HG03064 (cell line): ENCODE measurements around the gene MUC5B.
"Not testable (repeated sequence)": the region's sequence is repeated elsewhere in the genome, so short reads cannot be mapped to it uniquely, and the experiment has no call there.

Experiments used
- ATAC-seq: cut with Tn5 transposase; IDR thresholded peaks from one replicate; pipeline ENCODE4 v1.9.1; 2021; ENCODE audit warnings: low read depth; ENCODE audit not compliant: unreplicated experiment

Gene MUC5B

GRCh38 chr11:1242751-1243150 is 19.9 kb downstream of the MUC5B start:
- not testable (repeated sequence) for ATAC-seq

DNA sequence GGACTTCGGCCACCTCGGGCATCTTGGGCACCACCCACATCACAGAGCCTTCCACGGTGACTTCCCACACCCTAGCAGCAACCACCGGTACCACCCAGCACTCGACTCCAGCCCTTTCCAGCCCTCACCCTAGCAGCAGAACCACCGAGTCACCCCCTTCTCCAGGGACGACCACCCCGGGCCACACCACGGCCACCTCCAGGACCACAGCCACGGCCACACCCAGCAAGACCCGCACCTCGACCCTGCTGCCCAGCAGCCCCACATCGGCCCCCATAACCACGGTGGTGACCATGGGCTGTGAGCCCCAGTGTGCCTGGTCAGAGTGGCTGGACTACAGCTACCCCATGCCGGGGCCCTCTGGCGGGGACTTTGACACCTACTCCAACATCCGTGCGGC is 20.7 kb downstream of the MUC5B start:
- ATAC-seq: not testable (repeated sequence)

- ATAC-seq: not testable (repeated sequence)
Measured at GRCh38 chr11:1244557-1244956, 21.7 kb downstream of the MUC5B start.

- not testable (repeated sequence) for ATAC-seq
Measured at GRCh38 chr11:1245717-1246116, 22.9 kb downstream of the MUC5B start.

GRCh38 chr11:1246301-1246700 is 23.4 kb downstream of the MUC5B start:
- ATAC-seq: not testable (repeated sequence)

DNA sequence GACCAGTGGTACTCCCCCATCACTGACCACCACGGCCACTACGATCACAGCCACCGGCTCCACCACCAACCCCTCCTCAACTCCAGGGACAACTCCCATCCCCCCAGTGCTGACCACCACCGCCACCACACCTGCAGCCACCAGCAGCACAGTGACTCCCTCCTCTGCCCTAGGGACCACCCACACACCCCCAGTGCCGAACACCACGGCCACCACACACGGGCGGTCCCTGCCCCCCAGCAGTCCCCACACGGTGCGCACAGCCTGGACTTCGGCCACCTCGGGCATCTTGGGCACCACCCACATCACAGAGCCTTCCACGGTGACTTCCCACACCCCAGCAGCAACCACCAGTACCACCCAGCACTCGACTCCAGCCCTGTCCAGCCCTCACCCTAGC is 24.2 kb downstream of the MUC5B start:
- not testable (repeated sequence) for ATAC-seq

GRCh38 chr11:1248951-1249350 is 26.1 kb downstream of the MUC5B start:
- ATAC-seq: not testable (repeated sequence)

DNA sequence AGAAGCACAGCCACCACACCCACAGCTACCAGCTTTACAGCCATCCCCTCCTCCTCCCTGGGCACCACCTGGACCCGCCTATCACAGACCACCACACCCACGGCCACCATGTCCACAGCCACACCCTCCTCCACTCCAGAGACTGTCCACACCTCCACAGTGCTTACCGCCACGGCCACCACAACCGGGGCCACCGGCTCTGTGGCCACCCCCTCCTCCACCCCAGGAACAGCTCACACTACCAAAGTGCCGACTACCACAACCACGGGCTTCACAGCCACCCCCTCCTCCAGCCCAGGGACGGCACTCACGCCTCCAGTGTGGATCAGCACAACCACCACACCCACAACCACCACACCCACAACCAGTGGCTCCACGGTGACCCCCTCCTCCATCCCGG is 27.5 kb downstream of the MUC5B start:
- ATAC-seq: not testable (repeated sequence)

DNA sequence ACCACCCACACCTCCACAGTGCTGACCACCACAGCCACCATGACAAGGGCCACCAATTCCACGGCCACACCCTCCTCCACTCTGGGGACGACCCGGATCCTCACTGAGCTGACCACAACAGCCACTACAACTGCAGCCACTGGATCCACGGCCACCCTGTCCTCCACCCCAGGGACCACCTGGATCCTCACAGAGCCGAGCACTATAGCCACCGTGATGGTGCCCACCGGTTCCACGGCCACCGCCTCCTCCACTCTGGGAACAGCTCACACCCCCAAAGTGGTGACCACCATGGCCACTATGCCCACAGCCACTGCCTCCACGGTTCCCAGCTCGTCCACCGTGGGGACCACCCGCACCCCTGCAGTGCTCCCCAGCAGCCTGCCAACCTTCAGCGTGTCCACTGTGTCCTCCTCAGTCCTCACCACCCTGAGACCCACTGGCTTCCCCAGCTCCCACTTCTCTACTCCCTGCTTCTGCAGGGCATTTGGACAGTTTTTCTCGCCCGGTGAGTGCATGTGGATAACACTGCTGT is 28.4 kb downstream of the MUC5B start:
- no peak for ATAC-seq

- no peak for ATAC-seq
Measured at GRCh38 chr11:1252371-1253102, 29.7 kb downstream of the MUC5B start.

- no peak for ATAC-seq
Measured at GRCh38 chr11:1253103-1253485, 30.2 kb downstream of the MUC5B start.

DNA sequence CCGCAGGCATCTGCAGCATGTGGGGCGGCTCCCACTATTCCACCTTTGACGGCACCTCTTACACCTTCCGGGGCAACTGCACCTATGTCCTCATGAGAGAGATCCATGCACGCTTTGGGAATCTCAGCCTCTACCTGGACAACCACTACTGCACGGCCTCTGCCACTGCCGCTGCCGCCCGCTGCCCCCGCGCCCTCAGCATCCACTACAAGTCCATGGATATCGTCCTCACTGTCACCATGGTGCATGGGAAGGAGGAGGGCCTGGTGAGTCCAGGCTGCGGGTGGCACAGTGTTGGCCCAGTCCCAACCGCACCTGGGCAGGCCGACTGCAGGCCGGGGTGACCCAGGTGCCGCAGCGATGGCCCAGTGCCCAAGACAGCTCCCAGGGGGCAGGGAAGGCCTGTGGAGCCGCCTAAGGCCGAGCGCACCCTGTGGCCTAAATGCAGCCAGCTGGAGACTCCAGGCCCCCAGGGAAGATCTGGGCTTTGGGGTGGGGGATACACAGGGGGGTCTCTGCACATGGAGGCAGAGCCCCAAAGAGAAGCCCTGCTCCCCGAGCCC is 31.3 kb downstream of the MUC5B start:
- no peak for ATAC-seq

DNA sequence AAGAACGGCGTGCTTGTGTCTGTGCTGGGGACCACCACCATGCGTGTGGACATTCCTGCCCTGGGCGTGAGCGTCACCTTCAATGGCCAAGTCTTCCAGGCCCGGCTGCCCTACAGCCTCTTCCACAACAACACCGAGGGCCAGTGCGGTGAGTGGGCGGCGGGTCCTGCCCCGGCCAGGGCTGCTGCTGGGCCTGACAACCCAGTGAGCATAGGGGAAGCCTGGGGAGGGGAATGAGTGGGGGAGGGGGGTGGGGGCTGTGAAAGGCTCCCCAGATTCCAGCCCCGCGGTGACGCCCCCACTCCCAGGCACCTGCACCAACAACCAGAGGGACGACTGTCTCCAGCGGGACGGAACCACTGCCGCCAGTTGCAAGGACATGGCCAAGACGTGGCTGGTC is 31.9 kb downstream of the MUC5B start:
- no peak for ATAC-seq

DNA sequence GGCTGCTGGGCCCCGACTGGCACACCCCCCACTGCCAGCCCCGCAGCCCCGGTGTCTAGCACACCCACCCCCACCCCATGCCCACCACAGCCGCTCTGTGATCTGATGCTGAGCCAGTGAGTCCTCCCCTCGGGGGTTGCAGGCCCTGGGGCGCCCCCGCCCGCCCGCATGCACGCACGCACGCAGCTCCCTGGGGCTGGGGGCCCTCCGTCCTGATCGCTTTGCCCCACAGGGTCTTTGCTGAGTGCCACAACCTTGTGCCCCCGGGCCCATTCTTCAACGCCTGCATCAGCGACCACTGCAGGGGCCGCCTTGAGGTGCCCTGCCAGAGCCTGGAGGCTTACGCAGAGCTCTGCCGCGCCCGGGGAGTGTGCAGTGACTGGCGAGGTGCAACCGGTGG is 32.3 kb downstream of the MUC5B start:
- no peak for ATAC-seq

GRCh38 chr11:1256257-1257045 is 33.6 kb downstream of the MUC5B start:
- ATAC-seq: no peak

- ATAC-seq: no peak
Measured at GRCh38 chr11:1257366-1257765, 34.5 kb downstream of the MUC5B start.

GRCh38 chr11:1257916-1258315 is 35.0 kb downstream of the MUC5B start:
- ATAC-seq: no peak

GRCh38 chr11:1258401-1259075 is 35.7 kb downstream of the MUC5B start:
- ATAC-seq: no peak

DNA sequence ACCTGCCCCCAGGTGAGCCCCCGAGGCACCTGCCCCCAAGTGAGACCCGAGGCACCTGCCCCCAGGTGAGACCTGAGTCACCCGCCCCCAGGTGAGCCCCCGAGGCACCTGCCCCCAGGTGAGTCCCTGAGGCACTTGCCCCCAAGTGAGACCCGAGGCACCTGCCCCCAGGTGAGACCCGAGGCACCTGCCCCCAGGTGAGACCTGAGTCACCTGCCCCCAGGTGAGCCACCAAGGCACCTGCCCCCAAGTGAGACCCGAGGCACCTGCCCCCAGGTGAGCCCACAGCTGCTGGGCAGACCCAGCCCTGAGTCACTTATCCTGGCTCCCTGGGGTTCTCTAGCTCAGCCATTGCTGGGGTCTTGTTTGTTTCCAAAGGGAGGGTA is 36.2 kb downstream of the MUC5B start:
- no peak for ATAC-seq

DNA sequence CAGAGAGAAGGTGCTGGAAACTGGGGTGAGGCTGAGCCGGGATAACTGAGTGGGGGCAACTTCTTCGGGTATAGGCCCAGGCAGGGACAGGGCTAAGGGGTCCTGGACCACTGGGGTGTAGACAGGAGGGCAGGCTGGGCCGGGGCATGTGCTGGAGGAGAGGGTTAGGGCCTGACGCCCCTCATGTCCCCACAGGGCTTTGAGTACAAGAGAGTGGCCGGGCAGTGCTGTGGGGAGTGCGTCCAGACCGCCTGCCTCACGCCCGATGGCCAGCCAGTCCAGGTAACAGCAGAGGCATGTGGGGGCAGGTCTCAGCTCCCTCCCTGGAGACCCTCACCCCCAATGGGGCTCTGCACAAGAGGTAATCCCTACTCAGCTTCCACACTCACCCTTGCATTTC is 36.7 kb downstream of the MUC5B start:
- no peak for ATAC-seq

GRCh38 chr11:1260023-1260501 is 37.2 kb downstream of the MUC5B start:
- no peak for ATAC-seq
